SK-N-MC (cell line): ENCODE results near the gene AFMID.

Experiments
- EZH2 ChIP-seq: fragments of 200-600 bp; sonication (generic); IDR thresholded peaks from one replicate; pipeline ENCODE4 v1.6.1; 2017; ENCODE audit warnings: antibody characterized with exemption
- POLR2AphosphoS5 ChIP-seq: IDR thresholded peaks from 2 replicates; pipeline ENCODE4 v1.6.1; 2012; ENCODE audit warnings: mild to moderate bottlenecking, low read depth, low read length, borderline replicate concordance

GRCh38 chr17:78223765-78224164, 36.6 kb downstream of the AFMID start:
- TF ChIP-seq EZH2, result no peak
- no peak for TF ChIP-seq POLR2AphosphoS5
